GM19452 (cell line): ENCODE results near the gene IKZF2.

Experiments used
- ATAC-seq: cut with Tn5 transposase; IDR thresholded peaks from one replicate; pipeline ENCODE4 v1.9.1; 2021; ENCODE audit not compliant: unreplicated experiment

The IKZF2 gene

GRCh38 chr2:213101692-213102460 is 49.5 kb downstream of the IKZF2 start:
- no peak for ATAC-seq

DNA sequence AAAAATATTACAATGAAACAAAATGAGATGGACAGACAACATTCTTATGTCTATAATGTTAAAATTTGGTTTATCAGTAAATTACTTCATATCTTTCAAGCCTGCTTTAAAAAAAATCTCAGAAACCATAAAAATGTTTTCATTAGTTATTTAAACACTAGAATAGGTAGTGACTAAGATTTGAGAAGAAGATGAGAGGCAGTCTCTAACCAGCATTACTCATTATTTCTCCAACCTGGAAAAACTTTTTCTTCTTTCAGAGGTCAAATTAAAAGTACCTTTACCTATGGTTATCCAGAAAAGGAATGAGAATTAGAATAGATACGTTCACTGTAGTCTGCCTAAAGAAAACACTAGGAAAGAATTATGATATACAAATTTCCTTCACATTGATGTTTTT is 50.3 kb downstream of the IKZF2 start:
- no peak for ATAC-seq

DNA sequence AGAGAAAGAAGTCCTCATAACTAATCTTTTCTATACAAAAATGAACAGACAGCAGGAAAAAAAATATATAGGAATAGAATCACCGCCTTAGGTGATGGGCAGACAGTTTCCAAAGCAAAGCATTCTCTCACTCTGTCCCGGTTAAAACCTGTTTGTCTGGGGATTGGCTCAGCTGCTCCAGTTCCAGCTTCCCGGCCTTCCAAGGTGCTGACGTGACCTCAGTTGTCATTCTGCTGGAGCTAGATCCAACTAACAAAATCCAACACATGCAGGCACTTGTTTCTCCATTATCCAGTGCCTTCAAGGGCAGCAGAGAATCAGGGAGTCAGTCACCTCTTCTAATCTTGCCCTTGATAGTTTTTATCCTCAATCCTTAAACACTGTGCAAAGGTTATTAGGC is 52.8 kb downstream of the IKZF2 start:
- ATAC-seq: no peak

GRCh38 chr2:213091765-213092164 is 59.6 kb downstream of the IKZF2 start:
- ATAC-seq: no peak

DNA sequence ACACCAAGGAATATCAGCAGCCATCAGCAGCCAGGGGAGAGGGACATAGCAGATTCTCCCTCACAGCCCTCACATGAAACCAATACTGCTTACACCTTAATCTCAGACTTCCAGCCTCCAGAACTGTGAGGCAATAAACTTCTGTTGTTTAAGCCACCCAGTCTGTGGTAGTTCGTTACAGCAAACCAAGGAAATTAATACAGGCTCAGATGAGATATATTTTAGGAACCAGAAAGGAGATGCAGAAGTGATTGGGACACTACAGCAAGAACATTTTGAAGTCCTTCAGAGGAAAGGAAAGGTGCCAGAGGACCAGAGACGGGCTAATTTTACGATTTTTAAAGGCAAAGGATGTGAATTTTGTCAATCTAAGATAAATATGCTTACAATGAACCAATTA is 60.6 kb downstream of the IKZF2 start:
- no peak for ATAC-seq

GRCh38 chr2:213089438-213089837 is 62.0 kb downstream of the IKZF2 start:
- no peak for ATAC-seq

GRCh38 chr2:213087040-213087439 is 64.4 kb downstream of the IKZF2 start:
- peak; percentile 65 for ATAC-seq

DNA sequence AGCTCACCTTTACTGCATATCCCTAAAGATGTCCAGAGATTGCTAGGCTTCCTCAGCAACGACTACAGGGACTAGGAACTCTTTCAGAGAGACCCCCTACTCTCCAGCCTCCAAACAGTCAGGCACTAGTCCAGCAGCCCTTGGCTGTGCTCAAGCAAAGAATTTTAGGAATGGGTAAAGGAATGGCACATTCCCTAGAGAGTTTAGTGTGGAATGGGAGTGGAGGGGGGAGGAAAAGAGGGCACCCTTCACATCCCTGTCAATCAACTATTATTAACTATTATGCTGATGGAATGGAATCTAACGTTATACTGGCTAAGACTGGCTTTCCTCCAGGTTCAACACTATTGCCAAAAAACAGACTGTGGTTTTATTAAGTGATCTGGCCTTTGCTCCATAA is 64.8 kb downstream of the IKZF2 start:
- no peak for ATAC-seq

- ATAC-seq: no peak
These were observed 65.4 kb downstream of the IKZF2 start for GRCh38 chr2:213086050-213086449.

DNA sequence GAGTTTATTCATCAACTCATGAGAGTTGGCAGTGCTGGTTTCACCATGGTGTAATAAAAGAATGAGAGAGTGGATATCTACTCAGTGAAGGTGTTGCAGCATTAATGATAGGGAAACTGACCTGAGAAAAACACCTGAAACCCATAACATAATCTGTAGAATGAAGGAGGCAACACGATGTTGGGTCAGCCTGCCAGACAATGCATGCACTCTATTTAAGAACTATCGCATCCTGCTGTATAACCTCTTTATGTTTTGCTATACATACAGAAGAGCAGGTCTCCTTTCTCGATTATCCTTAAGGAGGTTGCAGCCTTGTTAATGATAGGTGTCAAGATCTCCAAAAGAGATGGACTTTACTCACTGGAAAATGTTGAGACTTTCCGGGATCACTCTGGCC is 65.9 kb downstream of the IKZF2 start:
- no peak for ATAC-seq

GRCh38 chr2:213084261-213084660 is 67.2 kb downstream of the IKZF2 start:
- no peak for ATAC-seq

- ATAC-seq: no peak
These were observed 70.3 kb downstream of the IKZF2 start for GRCh38 chr2:213080969-213081617.

DNA sequence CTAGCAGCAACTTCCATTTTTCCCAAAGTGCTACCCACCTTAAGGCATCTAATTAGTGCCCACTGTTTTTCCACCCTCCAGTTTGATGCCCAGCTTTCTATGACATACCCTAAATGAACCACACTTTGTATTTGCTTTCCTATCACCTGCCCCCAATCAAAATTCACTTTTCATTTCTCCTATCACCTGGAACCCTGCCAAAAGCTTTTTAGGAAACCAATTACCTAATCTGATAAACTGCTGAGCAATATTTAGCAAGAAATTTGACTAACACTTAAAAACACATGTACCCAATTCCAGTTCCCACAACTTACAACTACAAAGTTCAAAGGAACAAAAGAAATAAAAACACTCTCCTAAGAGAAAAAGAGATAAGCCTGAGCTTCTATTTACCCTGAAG is 71.7 kb downstream of the IKZF2 start:
- no peak for ATAC-seq

- no peak for ATAC-seq
These were observed 72.7 kb downstream of the IKZF2 start for GRCh38 chr2:213078686-213079085.

- ATAC-seq: no peak
These were observed 81.9 kb downstream of the IKZF2 start for GRCh38 chr2:213069531-213069930.

- no peak for ATAC-seq
These were observed 82.6 kb downstream of the IKZF2 start for GRCh38 chr2:213068676-213069359.

- ATAC-seq: no peak
These were observed 83.5 kb downstream of the IKZF2 start for GRCh38 chr2:213067888-213068287.

GRCh38 chr2:213066443-213066743 is 85.0 kb downstream of the IKZF2 start:
- peak; percentile 29 for ATAC-seq

DNA sequence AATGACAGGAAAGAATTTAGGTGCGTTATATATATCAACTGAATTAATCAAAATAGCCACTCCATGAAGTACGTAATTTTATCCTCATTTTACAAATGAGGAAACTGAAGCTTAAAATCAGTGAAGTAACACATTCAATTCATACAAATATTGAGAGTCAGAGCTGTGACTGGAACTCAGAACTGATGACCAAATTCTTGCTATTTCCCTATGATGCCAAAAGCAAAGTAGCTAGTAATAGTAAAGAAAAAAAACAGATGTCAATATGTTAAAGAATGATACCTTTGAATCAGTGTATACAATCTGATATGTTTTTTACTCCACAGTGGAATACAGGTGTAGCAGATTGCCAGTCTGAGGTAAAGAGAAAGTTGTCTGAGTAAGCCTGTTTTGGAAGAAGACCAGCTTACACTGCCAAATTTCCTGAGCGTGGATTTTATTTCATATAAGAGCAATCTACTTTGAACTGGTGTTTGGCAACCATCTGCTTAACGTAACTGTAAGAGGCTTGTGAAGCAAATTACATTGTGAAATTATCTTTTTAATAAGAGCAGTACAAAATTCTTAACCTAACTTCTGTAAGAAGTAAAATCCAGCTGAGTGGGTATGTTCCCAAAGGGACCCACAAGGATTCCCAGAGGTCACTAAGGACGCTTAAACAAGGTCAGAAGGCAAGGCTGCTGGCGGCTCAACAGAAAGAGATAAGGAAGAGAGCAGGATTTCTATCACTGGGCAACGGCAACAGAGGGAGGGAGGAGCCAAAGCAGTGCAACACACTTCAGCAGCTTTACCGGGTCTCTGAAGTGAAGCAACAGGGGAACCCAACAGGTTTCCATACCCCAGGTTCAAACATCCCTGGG is 85.6 kb downstream of the IKZF2 start:
- ATAC-seq: peak; percentile 39

DNA sequence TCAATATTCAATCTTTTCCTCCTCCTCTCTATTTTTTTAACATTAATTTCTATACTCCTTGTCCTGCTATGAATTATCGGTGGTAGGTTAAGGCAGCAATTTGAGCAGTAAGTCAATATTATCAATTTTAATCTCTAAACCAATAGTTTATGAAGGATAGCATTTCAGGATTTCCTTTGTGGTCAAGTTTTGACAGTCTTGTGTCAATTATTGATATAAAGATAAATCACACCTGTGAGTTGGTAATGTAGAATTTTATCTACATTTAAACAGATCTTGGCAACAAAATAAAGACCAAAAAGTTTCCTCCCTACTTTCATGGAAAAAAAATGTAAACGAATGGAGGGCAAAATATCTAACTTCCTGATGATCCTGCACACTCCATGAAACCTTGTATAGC is 87.3 kb downstream of the IKZF2 start:
- no peak for ATAC-seq

- ATAC-seq: no peak
These were observed 93.4 kb downstream of the IKZF2 start for GRCh38 chr2:213057977-213058376.
